H9 (cell line): Measurements from ENCODE around the gene RAPGEF6. TPM values are rescaled to one million over a fixed set of nuclear protein-coding genes. Genes with fewer than 3 reads are reported as not detected.

ENCODE experiments used
- DNase-seq: peaks from one replicate; pipeline ENCODE4 v3.0.0-alpha.2; 2017
- H2AFZ ChIP-seq: one replicate; pipeline ENCODE4 v1.6.1; 2013; ENCODE audit warnings: mild to moderate bottlenecking, low read length, control low read depth, moderate library complexity
- H2AK5ac ChIP-seq: 2 replicates; pipeline ENCODE4 v1.6.1; 2013; ENCODE audit warnings: low read length, control low read depth, mixed read lengths; ENCODE audit not compliant: insufficient read length
- H2BK120ac ChIP-seq: one replicate; pipeline ENCODE4 v1.6.1; 2013; ENCODE audit warnings: low read depth, mild to moderate bottlenecking, low read length, control low read depth, inconsistent platforms; ENCODE audit not compliant: poor library complexity, severe bottlenecking
- H2BK12ac ChIP-seq: 2 replicates; pipeline ENCODE4 v1.6.1; 2013; ENCODE audit warnings: low read length, control low read depth, mixed read lengths, low read depth; ENCODE audit not compliant: insufficient read length
- H2BK15ac ChIP-seq: 2 replicates; pipeline ENCODE4 v1.6.1; 2013; ENCODE audit warnings: low read depth, low read length, control low read depth
- H2BK20ac ChIP-seq: one replicate; pipeline ENCODE4 v1.6.1; 2013; ENCODE audit warnings: low read depth, mild to moderate bottlenecking, low read length, control low read depth, inconsistent platforms; ENCODE audit not compliant: poor library complexity, severe bottlenecking
- H2BK5ac ChIP-seq: 2 replicates; pipeline ENCODE4 v1.6.1; 2013; ENCODE audit warnings: low read length, control low read depth, mixed read lengths; ENCODE audit not compliant: insufficient read length
- H3K14ac ChIP-seq: 2 replicates; pipeline ENCODE4 v1.6.1; 2013; ENCODE audit warnings: low read length, control low read depth; ENCODE audit not compliant: insufficient read depth
- H3K18ac ChIP-seq: 2 replicates; pipeline ENCODE4 v1.6.1; 2013; ENCODE audit warnings: low read depth, mild to moderate bottlenecking, mixed read lengths, low read length, control low read depth; ENCODE audit not compliant: insufficient read length
- H3K23ac ChIP-seq: 2 replicates; pipeline ENCODE4 v1.6.1; 2013; ENCODE audit warnings: low read length, control low read depth, mixed read lengths, low read depth; ENCODE audit not compliant: insufficient read length
- H3K23me2 ChIP-seq: 2 replicates; pipeline ENCODE4 v1.6.1; 2013; ENCODE audit warnings: low read depth, mild to moderate bottlenecking, mixed read lengths, low read length, control low read depth; ENCODE audit not compliant: insufficient read length, poor library complexity, severe bottlenecking
- H3K27ac ChIP-seq: 2 replicates; pipeline ENCODE4 v1.5.1; 2013; ENCODE audit warnings: low read length, control low read depth, mixed read lengths, low read depth; ENCODE audit not compliant: insufficient read length
- H3K27me3 ChIP-seq: 2 replicates; pipeline ENCODE4 v1.6.1; 2013; ENCODE audit warnings: low read length, control low read depth, inconsistent platforms; ENCODE audit not compliant: insufficient read depth
- H3K4ac ChIP-seq: 2 replicates; pipeline ENCODE4 v1.6.1; 2013; ENCODE audit warnings: low read depth, mild to moderate bottlenecking, control low read depth, inconsistent platforms, low read length, moderate library complexity
- H3K4me1 ChIP-seq: 2 replicates; pipeline ENCODE4 v1.6.1; 2013; ENCODE audit warnings: low read length, control low read depth, inconsistent platforms; ENCODE audit not compliant: insufficient read depth
- H3K4me2 ChIP-seq: 2 replicates; pipeline ENCODE4 v1.6.1; 2013; ENCODE audit warnings: low read length, control low read depth, mixed read lengths; ENCODE audit not compliant: insufficient read length, insufficient read depth
- H3K56ac ChIP-seq: 2 replicates; pipeline ENCODE4 v1.6.1; 2013; ENCODE audit warnings: low read depth, mild to moderate bottlenecking, mixed read lengths, low read length, control low read depth; ENCODE audit not compliant: insufficient read length
- H3K79me1 ChIP-seq: 2 replicates; pipeline ENCODE4 v1.6.1; 2013; ENCODE audit warnings: low read depth, mild to moderate bottlenecking, moderate library complexity, low read length, control low read depth, inconsistent platforms; ENCODE audit not compliant: insufficient read depth, poor library complexity, severe bottlenecking
- H3K79me2 ChIP-seq: 2 replicates; pipeline ENCODE4 v1.6.1; 2013; ENCODE audit warnings: low read length, control low read depth, inconsistent platforms; ENCODE audit not compliant: insufficient read depth
- H3K9ac ChIP-seq: 2 replicates; pipeline ENCODE4 v1.6.1; 2013; ENCODE audit warnings: low read length, control low read depth, mixed read lengths; ENCODE audit not compliant: insufficient read length; ENCODE audit errors: extremely low read depth
- H3K9me3 ChIP-seq: one replicate; pipeline ENCODE4 v1.6.1; 2013; ENCODE audit warnings: low read depth, low read length, inconsistent platforms; ENCODE audit not compliant: control insufficient read depth
- H3T11ph ChIP-seq: one replicate; pipeline ENCODE4 v1.6.1; 2013; ENCODE audit warnings: mild to moderate bottlenecking, low read length, control low read depth, inconsistent platforms
- H4K20me1 ChIP-seq: one replicate; pipeline ENCODE4 v1.6.1; 2013; ENCODE audit not compliant: control insufficient read depth, insufficient read length, insufficient read depth
- H4K5ac ChIP-seq: 2 replicates; pipeline ENCODE4 v1.6.1; 2013; ENCODE audit warnings: low read depth, mild to moderate bottlenecking, mixed read lengths, low read length, control low read depth; ENCODE audit not compliant: insufficient read length
- H4K8ac ChIP-seq: replicated peaks from 2 replicates; pipeline ENCODE4 v1.6.1; 2013; ENCODE audit warnings: low read length, control low read depth, mixed read lengths, low read depth; ENCODE audit not compliant: insufficient read length
- H4K91ac ChIP-seq: 2 replicates; pipeline ENCODE4 v1.6.1; 2013; ENCODE audit warnings: low read depth, mild to moderate bottlenecking, moderate library complexity, mixed read lengths, low read length, control low read depth; ENCODE audit not compliant: insufficient read length
- H3K27ac Mint-ChIP-seq, 3 experiments: 2 replicates in 2 of 3; 3 replicates in 1 of 3; pipeline ENCODE4 v1.8.0; 2020 to 2021; ENCODE audit warnings: mixed read lengths in 3 of 3, mild to moderate bottlenecking in 1 of 3, moderate library complexity in 1 of 3
- H3K27me3 Mint-ChIP-seq: 2 replicates; pipeline ENCODE4 v1.8.0; 2021; ENCODE audit warnings: low read depth, mild to moderate bottlenecking, moderate library complexity, mixed read lengths
- H3K36me3 Mint-ChIP-seq, 3 experiments: 2 replicates in 2 of 3; 3 replicates in 1 of 3; pipeline ENCODE4 v1.8.0; 2020 to 2021; ENCODE audit warnings: low read depth in 3 of 3, mixed read lengths in 3 of 3; ENCODE audit not compliant: insufficient read depth in 1 of 3
- H3K4me1 Mint-ChIP-seq, 2 experiments: 2 replicates each; pipeline ENCODE4 v1.8.0; 2020; ENCODE audit warnings: mixed read lengths in 2 of 2
- H3K4me3 Mint-ChIP-seq, 2 experiments: 2 replicates in 1 of 2; 3 replicates in 1 of 2; pipeline ENCODE4 v1.8.0; 2020 to 2021; ENCODE audit warnings: mild to moderate bottlenecking in 2 of 2, mixed read lengths in 2 of 2, moderate library complexity in 1 of 2
- H3K9me3 Mint-ChIP-seq, 2 experiments: 2 replicates in 1 of 2; 3 replicates in 1 of 2; pipeline ENCODE4 v1.8.0; 2020; ENCODE audit warnings: mild to moderate bottlenecking in 2 of 2, mixed read lengths in 2 of 2, moderate library complexity in 1 of 2
- CTCF ChIP-seq: fragments of 200-600 bp; sonication (generic); conservative IDR thresholded peaks from 3 replicates; pipeline ENCODE4 v1.8.0; 2021; ENCODE audit warnings: antibody characterized with exemption, mild to moderate bottlenecking
- WGBS: extraction: QIAGEN DNeasy Blood & Tissue Kit; methylation state at CpG from one replicate; pipeline ENCODE4 v1.1.7; 2013; ENCODE audit warnings: missing lambda C conversion rate, low lambda C conversion rate, mixed read lengths; ENCODE audit not compliant: insufficient read length; ENCODE audit errors: extremely low coverage; 5-methylcytosine and 5-hydroxymethylcytosine counted together
- total RNA-seq: library from RNA; stranded (reverse); gene quantifications from 2 replicates; pipeline ENCODE4 v1.2.1, GENCODE V29; 2021

RAPGEF6 gene
- total RNA-seq, 1 experiment from 2014 or later, result 19.7 TPM

DNA sequence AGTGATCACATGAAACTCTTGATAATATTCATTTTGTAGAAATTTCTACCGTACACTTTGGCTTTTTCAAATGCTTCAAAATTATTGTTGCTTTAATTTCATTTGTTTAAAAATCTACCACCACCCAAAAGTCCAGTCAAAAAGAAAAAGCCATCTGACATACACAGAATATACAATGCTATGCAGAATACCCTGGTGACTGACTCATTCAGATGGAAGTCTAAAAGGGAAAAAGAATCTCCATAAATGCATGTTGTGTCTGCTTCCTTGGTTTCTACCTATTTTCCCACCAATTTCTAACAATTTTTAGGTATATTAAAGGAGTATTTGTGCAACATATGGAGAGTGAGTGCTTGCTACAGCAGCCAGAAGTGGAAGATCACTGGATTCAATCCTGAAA is 9.3 kb upstream of the RAPGEF6 start:
- no peak overlapping the region for H4K8ac ChIP-seq
- no peaks in the 10 kb centered on the region for H3K79me1 ChIP-seq
- H3K36me3 Mint-ChIP-seq, result peaks cover 0 to 3% (median 0%) of the 10 kb centered on the region in 3 experiments; a peak in 2 of 7 replicates

More for the DNA sequence above, 9.3 kb upstream of the RAPGEF6 start:
- no peak overlapping the region for H3T11ph ChIP-seq
- H4K5ac ChIP-seq, result no peak overlapping the region
- H3K9ac ChIP-seq, result no peak overlapping the region
- no peak overlapping the region for H2BK20ac ChIP-seq
- no peak overlapping the region for H3K18ac ChIP-seq
- DNase-seq, result no peak
- WGBS, result no CpG with 5 or more reads among the region's 1 CpG
- no peaks in the 10 kb centered on the region for H3K79me2 ChIP-seq
- no peaks in the 10 kb centered on the region for H3K9me3 Mint-ChIP-seq
- no peak overlapping the region for H3K56ac ChIP-seq
- H2AFZ ChIP-seq, result no peak overlapping the region
- H3K4me2 ChIP-seq, result no peak overlapping the region
- H4K91ac ChIP-seq, result no peak overlapping the region
- H3K27me3 Mint-ChIP-seq, result no peaks in the 10 kb centered on the region
- H3K4ac ChIP-seq, result no peak overlapping the region
- no peak overlapping the region for H2BK15ac ChIP-seq
- no peak overlapping the region for H2AK5ac ChIP-seq
- TF ChIP-seq CTCF, result no peak
- H2BK12ac ChIP-seq, result no peak overlapping the region
- no peaks in the 10 kb centered on the region for H3K4me1 ChIP-seq
- no peak overlapping the region for H2BK120ac ChIP-seq
- no peak overlapping the region for H2BK5ac ChIP-seq
- H3K23ac ChIP-seq, result no peak overlapping the region
- H3K23me2 ChIP-seq, result no peaks in the 10 kb centered on the region
- no peaks in the 10 kb centered on the region for H3K9me3 ChIP-seq
- H3K4me1 Mint-ChIP-seq, result peaks cover 5% of the 10 kb centered on the region in 2 experiments; a peak in 3 of 4 replicates
- no peaks in the 10 kb centered on the region for H3K27me3 ChIP-seq
- no peak overlapping the region for H3K27ac Mint-ChIP-seq
- H4K20me1 ChIP-seq, result no peaks in the 10 kb centered on the region
- no peak overlapping the region for H3K14ac ChIP-seq
- no peak overlapping the region for H3K27ac ChIP-seq
- no peak overlapping the region for H3K4me3 Mint-ChIP-seq
